ENCODE measurements around the gene PSME1.

Gene PSME1

GRCh38 chr14:24179961-24180796, 44.2 kb downstream of the PSME1 start:
- no peak overlapping the region for H3K4me3 Mint-ChIP-seq
- H3K9me3 Mint-ChIP-seq, result no peaks in the 10 kb centered on the region
- H3K36me3 Mint-ChIP-seq, result peaks cover 4% of the 10 kb centered on the region
- H3K4me1 Mint-ChIP-seq, result peaks cover 5% of the 10 kb centered on the region
- no peaks in the 10 kb centered on the region for H3K27me3 Mint-ChIP-seq
- peak overlapping the region; percentile 46 for H3K27ac Mint-ChIP-seq

GRCh38 chr14:24181371-24182077, 45.5 kb downstream of the PSME1 start:
- Mint-ChIP-seq H3K4me1 (peaks cover 8% of the 10 kb centered on the region), H3K27me3 (no peaks in the 10 kb centered on the region), H3K36me3 (peaks cover 4% of the 10 kb centered on the region), H3K27ac (peak overlapping the region; percentile 32), H3K4me3 (no peak overlapping the region), H3K9me3 (no peaks in the 10 kb centered on the region)

GRCh38 chr14:24182110-24182882, 46.3 kb downstream of the PSME1 start:
- peak overlapping the region; percentile 83 for H3K27ac Mint-ChIP-seq
- H3K4me1 Mint-ChIP-seq, result peaks cover 12% of the 10 kb centered on the region
- H3K9me3 Mint-ChIP-seq, result no peaks in the 10 kb centered on the region
- no peaks in the 10 kb centered on the region for H3K27me3 Mint-ChIP-seq
- peaks cover 4% of the 10 kb centered on the region for H3K36me3 Mint-ChIP-seq
- no peak overlapping the region for H3K4me3 Mint-ChIP-seq

- no peak overlapping the region for H3K27ac Mint-ChIP-seq
Measured at GRCh38 chr14:24183014-24183481, 47.1 kb downstream of the PSME1 start.

GRCh38 chr14:24184104-24184970, 48.3 kb downstream of the PSME1 start:
- peaks cover 7% of the 10 kb centered on the region for H3K36me3 Mint-ChIP-seq
- H3K27me3 Mint-ChIP-seq, result no peaks in the 10 kb centered on the region
- no peak overlapping the region for H3K27ac Mint-ChIP-seq
- H3K4me3 Mint-ChIP-seq, result no peak overlapping the region
- no peaks in the 10 kb centered on the region for H3K9me3 Mint-ChIP-seq
- peaks cover 29% of the 10 kb centered on the region for H3K4me1 Mint-ChIP-seq

More at GRCh38 chr14:24183014-24183481, 47.1 kb downstream of the PSME1 start:
- Mint-ChIP-seq H3K4me3 (no peak overlapping the region), H3K36me3 (peaks cover 7% of the 10 kb centered on the region), H3K9me3 (no peaks in the 10 kb centered on the region), H3K4me1 (peaks cover 20% of the 10 kb centered on the region), H3K27me3 (no peaks in the 10 kb centered on the region)

- Mint-ChIP-seq H3K9me3 (no peaks in the 10 kb centered on the region), H3K4me1 (peaks cover 34% of the 10 kb centered on the region), H3K27me3 (no peaks in the 10 kb centered on the region), H3K36me3 (peaks cover 7% of the 10 kb centered on the region), H3K4me3 (no peak overlapping the region), H3K27ac (peak overlapping the region; percentile 12)
Measured at GRCh38 chr14:24185026-24185425, 49.0 kb downstream of the PSME1 start.

- no peaks in the 10 kb centered on the region for H3K9me3 Mint-ChIP-seq
- peaks cover 7% of the 10 kb centered on the region for H3K36me3 Mint-ChIP-seq
- no peaks in the 10 kb centered on the region for H3K27me3 Mint-ChIP-seq
- H3K4me1 Mint-ChIP-seq, result peaks cover 36% of the 10 kb centered on the region
- H3K4me3 Mint-ChIP-seq, result no peak overlapping the region
- no peak overlapping the region for H3K27ac Mint-ChIP-seq
Measured at GRCh38 chr14:24185741-24186140, 49.7 kb downstream of the PSME1 start.

- H3K4me1 Mint-ChIP-seq, result peaks cover 44% of the 10 kb centered on the region
- H3K9me3 Mint-ChIP-seq, result no peaks in the 10 kb centered on the region
- H3K27ac Mint-ChIP-seq, result no peak overlapping the region
- no peaks in the 10 kb centered on the region for H3K27me3 Mint-ChIP-seq
- H3K4me3 Mint-ChIP-seq, result peak overlapping the region; percentile 92
- peaks cover 4% of the 10 kb centered on the region for H3K36me3 Mint-ChIP-seq
Measured at GRCh38 chr14:24186831-24187538, 51.0 kb downstream of the PSME1 start.

- Mint-ChIP-seq H3K27me3 (no peaks in the 10 kb centered on the region), H3K9me3 (no peaks in the 10 kb centered on the region), H3K27ac (peak overlapping the region; percentile 79), H3K4me1 (peaks cover 48% of the 10 kb centered on the region), H3K36me3 (peaks cover 7% of the 10 kb centered on the region), H3K4me3 (peak overlapping the region; percentile 92)
Measured at GRCh38 chr14:24187539-24187915, 51.5 kb downstream of the PSME1 start.
